ENCODE results near the gene PSMB10.
A peak's percentile ranks its signal among the peaks of the same experiment; 100 is the strongest.
"Not testable (repeated sequence)": the region's sequence is repeated elsewhere in the genome, so short reads cannot be mapped to it uniquely, and the experiment has no call there.

The PSMB10 gene

GRCh38 chr16:67936124-67936879, at the start of gene PSMB10:
TSS of gene PSMB10 (minus strand) at chr16:67936850. CDS start at chr16:67936749, 101 bp downstream.
- intact Hi-C loops (cut with DNase I): no loop called here

GRCh38 chr16:67982011-67982696, 45.5 kb upstream of the PSMB10 start:
- intact Hi-C loops (cut with DNase I): no loop called here
- DNase-seq: no peak

More at GRCh38 chr16:67936124-67936879, at the start of gene PSMB10:
- peak in 31 of 42 donors; percentile 35 to 81 (median 57) for DNase-seq

- DNase-seq: no peak
- intact Hi-C loops (cut with DNase I): no loop called here
These were observed 43.5 kb upstream of the PSMB10 start, which contains the start of gene DPEP3 for GRCh38 chr16:67979955-67980678. TSS of gene DPEP3 (minus strand) at chr16:67980499. CDS start at chr16:67980380, 119 bp downstream.

GRCh38 chr16:67977469-67978227, 41.0 kb upstream of the PSMB10 start:
- DNase-seq: no peak
- intact Hi-C loops (cut with DNase I): no loop called here

GRCh38 chr16:67977005-67977404, 40.4 kb upstream of the PSMB10 start:
- no peak for DNase-seq
- intact Hi-C loops (cut with DNase I): no loop called here

- intact Hi-C loops (cut with DNase I): no loop called here
- DNase-seq: no peak
These were observed 39.6 kb upstream of the PSMB10 start for GRCh38 chr16:67976205-67976604.

- DNase-seq: no peak
- intact Hi-C loops (cut with DNase I): no loop called here
These were observed 38.9 kb upstream of the PSMB10 start for GRCh38 chr16:67975321-67976105.

GRCh38 chr16:67972285-67972684, 35.6 kb upstream of the PSMB10 start:
- intact Hi-C loops (cut with DNase I); DNase-seq: not testable (repeated sequence)

GRCh38 chr16:67971111-67971510, 34.5 kb upstream of the PSMB10 start:
- no peak for DNase-seq
- intact Hi-C loops (cut with DNase I): no loop called here

GRCh38 chr16:67969254-67970039, 32.8 kb upstream of the PSMB10 start:
- no peak for DNase-seq
- intact Hi-C loops (cut with DNase I): no loop called here

GRCh38 chr16:67968400-67969253, 32.0 kb upstream of the PSMB10 start, which contains the start of gene SLC12A4:
TSS of gene SLC12A4 (minus strand) at chr16:67968637. CDS start at chr16:67968553, 84 bp downstream.
- DNase-seq: peak in 41 of 42 donors; percentile 28 to 86 (median 72)
- intact Hi-C loops (cut with DNase I): no loop called here

GRCh38 chr16:67967958-67968399, 31.3 kb upstream of the PSMB10 start:
- intact Hi-C loops (cut with DNase I): no loop called here
- DNase-seq: peak in 6 of 42 donors; percentile 14 to 56 (median 36)

- DNase-seq: no peak
- intact Hi-C loops (cut with DNase I): no loop called here
These were observed 30.7 kb upstream of the PSMB10 start for GRCh38 chr16:67967183-67967957.

GRCh38 chr16:67966549-67967182, 30.0 kb upstream of the PSMB10 start:
- no peak for DNase-seq
- intact Hi-C loops (cut with DNase I): no loop called here

Measured in head of caudate nucleus (tissue), 42 donors.